Neural cell (in vitro differentiated cells): Measurements from ENCODE around the gene LDLRAD3. TPM values are rescaled to one million over a fixed set of nuclear protein-coding genes. Genes with fewer than 3 reads are reported as not detected.

Source experiments
- H2AFZ ChIP-seq: fragments of 200-600, 300-800 bp; sonication (generic), shearing (Covaris generic); 2 replicates; pipeline ENCODE4 v1.6.0; 2014; ENCODE audit warnings: low read depth, mild to moderate bottlenecking, antibody characterized with exemption, low read length, moderate library complexity
- H3F3A ChIP-seq: fragments of 200-600 bp; shearing (Covaris generic); 2 replicates; pipeline ENCODE4 v1.6.1; 2016; ENCODE audit warnings: mild to moderate bottlenecking, moderate library complexity, mixed read lengths, antibody characterized with exemption, low read length; ENCODE audit not compliant: insufficient read depth, poor library complexity, severe bottlenecking
- H3K27ac ChIP-seq: fragments of 200-600, 300-800 bp; sonication (generic), shearing (Covaris generic); 2 replicates; pipeline ENCODE4 v1.5.1; 2014; ENCODE audit warnings: mild to moderate bottlenecking, low read length, moderate library complexity
- H3K27me3 ChIP-seq: fragments of 300-800, 200-600 bp; sonication (generic), shearing (Covaris generic); 2 replicates; pipeline ENCODE4 v1.6.0; 2014; ENCODE audit warnings: mild to moderate bottlenecking, low read depth, low read length, moderate library complexity; ENCODE audit not compliant: insufficient read depth
- H3K36me3 ChIP-seq: fragments of 300-800, 200-600 bp; sonication (generic), shearing (Covaris generic); 2 replicates; pipeline ENCODE4 v1.5.1; 2014; ENCODE audit warnings: mild to moderate bottlenecking, antibody characterized with exemption, low read length, moderate library complexity; ENCODE audit not compliant: insufficient read depth
- H3K4me2 ChIP-seq: fragments of 300-800, 200-600 bp; sonication (generic), shearing (Covaris generic); 2 replicates; pipeline ENCODE4 v1.6.0; 2014; ENCODE audit warnings: mild to moderate bottlenecking, low read length
- H3K4me3 ChIP-seq: fragments of 300-800, 200-600 bp; sonication (generic), shearing (Covaris generic); 2 replicates; pipeline ENCODE4 v1.5.1; 2014; ENCODE audit warnings: mild to moderate bottlenecking, low read length, moderate library complexity
- H3K79me2 ChIP-seq: fragments of 200-600 bp; shearing (Covaris generic); replicated peaks from 2 replicates; pipeline ENCODE4 v1.6.0; 2014; ENCODE audit warnings: mild to moderate bottlenecking, low read length, moderate library complexity; ENCODE audit not compliant: insufficient read depth
- H3K9ac ChIP-seq: fragments of 300-800, 200-600 bp; sonication (generic), shearing (Covaris generic); 2 replicates; pipeline ENCODE4 v1.6.1; 2016; ENCODE audit warnings: mild to moderate bottlenecking, low read length, mixed read lengths
- H3K9me2 ChIP-seq: fragments of 200-600 bp; shearing (Covaris generic); 2 replicates; pipeline ENCODE4 v1.6.1; 2016; ENCODE audit warnings: mild to moderate bottlenecking, low read length, mixed read lengths; ENCODE audit not compliant: insufficient read depth
- H3K9me3 ChIP-seq: fragments of 200-600, 300-800 bp; sonication (generic), shearing (Covaris generic); 2 replicates; pipeline ENCODE4 v1.6.1; 2016; ENCODE audit warnings: mild to moderate bottlenecking, mixed run types, low read length, moderate library complexity, mixed read lengths
- H4K20me1 ChIP-seq: fragments of 200-600 bp; shearing (Covaris generic); 2 replicates; pipeline ENCODE4 v1.6.1; 2016; ENCODE audit warnings: mild to moderate bottlenecking, mixed run types; ENCODE audit not compliant: insufficient read depth
- CTCF ChIP-seq: fragments of 450-650 bp; IDR thresholded peaks from 2 replicates; pipeline ENCODE4 v1.5.1; 2014; ENCODE audit warnings: antibody characterized with exemption, mild to moderate bottlenecking, moderate library complexity; ENCODE audit not compliant: poor library complexity, severe bottlenecking
- EP300 ChIP-seq: fragments of 450-650 bp; conservative IDR thresholded peaks from 2 replicates; pipeline ENCODE4 v1.6.1; 2014; ENCODE audit warnings: antibody characterized with exemption, mild to moderate bottlenecking, moderate library complexity; ENCODE audit not compliant: poor library complexity, severe bottlenecking
- EZH2 ChIP-seq: fragments of 200-600, 300-800 bp; shearing (Covaris generic), sonication (generic); IDR thresholded peaks from 2 replicates; pipeline ENCODE4 v1.6.1; 2014; ENCODE audit warnings: antibody characterized with exemption, low read length, borderline replicate concordance, mild to moderate bottlenecking; ENCODE audit not compliant: insufficient read depth, poor library complexity, severe bottlenecking
- MXI1 ChIP-seq: fragments of 450-650 bp; conservative IDR thresholded peaks from 2 replicates; pipeline ENCODE4 v1.6.1; 2014; ENCODE audit warnings: antibody characterized with exemption, mild to moderate bottlenecking; ENCODE audit not compliant: poor library complexity, severe bottlenecking
- POLR2AphosphoS5 ChIP-seq: IDR thresholded peaks from 2 replicates; pipeline ENCODE4 v1.6.1; 2012
- RAD21 ChIP-seq: fragments of 450-650 bp; conservative IDR thresholded peaks from 2 replicates; pipeline ENCODE4 v1.6.1; 2014; ENCODE audit warnings: antibody characterized with exemption, mild to moderate bottlenecking, moderate library complexity
- SMC3 ChIP-seq: fragments of 450-650 bp; conservative IDR thresholded peaks from 2 replicates; pipeline ENCODE4 v1.6.1; 2014; ENCODE audit warnings: antibody characterized with exemption, mild to moderate bottlenecking, moderate library complexity; ENCODE audit not compliant: poor library complexity
- TAF1 ChIP-seq: IDR thresholded peaks from 2 replicates; pipeline ENCODE4 v1.6.1; 2012; ENCODE audit warnings: low read depth
- polyA plus RNA-seq: library from polyadenylated mRNA; depleted of rRNA; stranded (reverse); fragments of >200 nt; gene quantifications from 2 replicates; pipeline ENCODE4 v1.2.3, GENCODE V29; 2014
- TF ChIP-seq, protein P1 (sequence below): IDR thresholded peaks from 2 replicates; pipeline ENCODE4 v1.6.1; 2012; ENCODE audit warnings: borderline replicate concordance

The LDLRAD3 gene
- polyA plus RNA-seq, 1 donor from 2014 or later: 3.5 TPM

GRCh38 chr11:36033936-36034335 is 90.1 kb downstream of the LDLRAD3 start:
- no peaks in the 10 kb centered on the region for H3K9me2 ChIP-seq
- no peak overlapping the region for H3K4me3 ChIP-seq

GRCh38 chr11:36034551-36035331 is 90.9 kb downstream of the LDLRAD3 start:
- no peak overlapping the region for H2AFZ ChIP-seq
- H3K27ac ChIP-seq: no peak overlapping the region
- no peaks in the 10 kb centered on the region for H3K27me3 ChIP-seq
- H4K20me1 ChIP-seq: no peaks in the 10 kb centered on the region
- H3K9me2 ChIP-seq: no peaks in the 10 kb centered on the region
- H3K4me3 ChIP-seq: no peak overlapping the region
- no peaks in the 10 kb centered on the region for H3K36me3 ChIP-seq
- no peaks in the 10 kb centered on the region for H3K79me2 ChIP-seq
- H3K9ac ChIP-seq: no peak overlapping the region
- H3F3A ChIP-seq: no peaks in the 10 kb centered on the region
- H3K9me3 ChIP-seq: no peaks in the 10 kb centered on the region
- TF ChIP-seq EZH2 (no peak), RAD21 (no peak)
- H3K4me2 ChIP-seq: no peak overlapping the region

More at GRCh38 chr11:36033936-36034335, 90.1 kb downstream of the LDLRAD3 start:
- no peaks in the 10 kb centered on the region for H3K27me3 ChIP-seq
- H3K9ac ChIP-seq: no peak overlapping the region
- no peaks in the 10 kb centered on the region for H3K9me3 ChIP-seq
- TF ChIP-seq EP300: no peak
- TF ChIP-seq SMC3: no peak
- TF ChIP-seq MXI1: no peak
- TF ChIP-seq EZH2: no peak
- TF ChIP-seq, protein P1, sequence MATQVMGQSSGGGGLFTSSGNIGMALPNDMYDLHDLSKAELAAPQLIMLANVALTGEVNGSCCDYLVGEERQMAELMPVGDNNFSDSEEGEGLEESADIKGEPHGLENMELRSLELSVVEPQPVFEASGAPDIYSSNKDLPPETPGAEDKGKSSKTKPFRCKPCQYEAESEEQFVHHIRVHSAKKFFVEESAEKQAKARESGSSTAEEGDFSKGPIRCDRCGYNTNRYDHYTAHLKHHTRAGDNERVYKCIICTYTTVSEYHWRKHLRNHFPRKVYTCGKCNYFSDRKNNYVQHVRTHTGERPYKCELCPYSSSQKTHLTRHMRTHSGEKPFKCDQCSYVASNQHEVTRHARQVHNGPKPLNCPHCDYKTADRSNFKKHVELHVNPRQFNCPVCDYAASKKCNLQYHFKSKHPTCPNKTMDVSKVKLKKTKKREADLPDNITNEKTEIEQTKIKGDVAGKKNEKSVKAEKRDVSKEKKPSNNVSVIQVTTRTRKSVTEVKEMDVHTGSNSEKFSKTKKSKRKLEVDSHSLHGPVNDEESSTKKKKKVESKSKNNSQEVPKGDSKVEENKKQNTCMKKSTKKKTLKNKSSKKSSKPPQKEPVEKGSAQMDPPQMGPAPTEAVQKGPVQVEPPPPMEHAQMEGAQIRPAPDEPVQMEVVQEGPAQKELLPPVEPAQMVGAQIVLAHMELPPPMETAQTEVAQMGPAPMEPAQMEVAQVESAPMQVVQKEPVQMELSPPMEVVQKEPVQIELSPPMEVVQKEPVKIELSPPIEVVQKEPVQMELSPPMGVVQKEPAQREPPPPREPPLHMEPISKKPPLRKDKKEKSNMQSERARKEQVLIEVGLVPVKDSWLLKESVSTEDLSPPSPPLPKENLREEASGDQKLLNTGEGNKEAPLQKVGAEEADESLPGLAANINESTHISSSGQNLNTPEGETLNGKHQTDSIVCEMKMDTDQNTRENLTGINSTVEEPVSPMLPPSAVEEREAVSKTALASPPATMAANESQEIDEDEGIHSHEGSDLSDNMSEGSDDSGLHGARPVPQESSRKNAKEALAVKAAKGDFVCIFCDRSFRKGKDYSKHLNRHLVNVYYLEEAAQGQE: no peak
- no peak for TF ChIP-seq TAF1
- TF ChIP-seq CTCF: no peak
- TF ChIP-seq POLR2AphosphoS5: no peak
- TF ChIP-seq RAD21: no peak
- H2AFZ ChIP-seq: no peak overlapping the region
- no peaks in the 10 kb centered on the region for H3K79me2 ChIP-seq
- no peaks in the 10 kb centered on the region for H3K36me3 ChIP-seq
- no peak overlapping the region for H3K27ac ChIP-seq
- no peak overlapping the region for H3K4me2 ChIP-seq
- H3F3A ChIP-seq: no peaks in the 10 kb centered on the region
- no peaks in the 10 kb centered on the region for H4K20me1 ChIP-seq
